Measurements from ENCODE around the gene TMEM54.

TMEM54 gene

DNA sequence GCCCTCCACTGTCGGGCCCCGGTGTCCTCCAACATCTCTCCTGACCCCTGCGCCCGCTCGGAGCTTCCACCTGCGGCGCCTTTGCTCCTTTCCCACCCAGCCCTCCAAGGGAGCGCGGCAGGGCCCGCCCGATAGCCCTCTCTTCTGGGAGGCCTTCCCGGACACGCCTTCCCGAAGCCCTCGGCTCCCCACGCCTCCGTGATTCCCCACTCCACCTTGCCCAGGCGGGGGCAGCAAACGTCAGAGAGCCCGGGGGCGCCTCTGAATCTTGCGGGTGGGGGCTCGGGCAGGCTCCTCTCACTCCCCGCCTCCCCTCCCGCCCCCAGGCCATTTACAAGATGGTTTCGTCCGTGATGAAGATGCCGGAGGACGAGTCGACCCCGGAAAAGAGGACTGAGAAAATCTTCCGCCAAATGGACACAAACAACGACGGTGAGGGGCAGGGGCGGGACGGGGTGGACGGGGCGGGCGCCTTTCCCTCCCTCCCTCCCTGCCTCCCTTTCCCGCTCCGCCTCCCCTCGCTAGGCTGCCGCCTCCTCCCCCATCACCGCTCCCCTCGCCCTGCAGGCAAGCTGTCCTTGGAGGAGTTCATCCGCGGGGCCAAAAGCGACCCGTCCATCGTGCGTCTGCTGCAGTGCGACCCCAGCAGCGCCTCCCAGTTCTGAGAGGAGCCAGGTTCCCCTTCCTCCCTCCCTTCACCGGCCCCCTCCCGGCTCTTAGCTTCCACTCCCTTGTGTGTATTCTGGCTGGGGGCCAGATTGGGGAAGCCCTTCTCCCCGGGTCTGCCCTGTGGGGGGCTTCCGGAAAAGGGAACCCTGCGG is 7.8 kb downstream of the TMEM54 start:
- peak; percentile 58 for DNase-seq

- peak; percentile 67 for DNase-seq
Measured at GRCh38 chr1:32892368-32893197, 8.6 kb downstream of the TMEM54 start.

DNA sequence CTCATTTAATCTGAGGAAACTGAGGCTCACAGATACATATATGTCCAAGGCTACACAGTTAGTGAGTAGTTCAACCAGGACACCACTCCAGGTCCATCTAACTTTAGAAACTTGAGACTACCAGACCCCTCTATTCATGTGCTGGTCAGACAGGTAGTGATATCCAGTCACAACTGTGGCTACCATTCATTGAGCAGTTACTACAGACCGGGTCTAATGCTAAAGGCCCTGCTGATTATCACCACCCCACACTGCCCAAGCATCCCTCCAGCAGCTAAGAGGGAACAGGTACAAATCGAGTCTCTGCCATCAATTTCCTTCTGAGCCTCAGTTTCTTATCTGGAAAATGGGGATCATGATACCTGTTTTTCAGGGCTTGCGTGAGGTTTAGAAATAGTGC is 9.6 kb downstream of the TMEM54 start:
- DNase-seq = no peak

- DNase-seq = no peak
Measured at GRCh38 chr1:32891241-32891570, 10.0 kb downstream of the TMEM54 start.

GRCh38 chr1:32890516-32891240 is 10.5 kb downstream of the TMEM54 start:
- no peak for DNase-seq

DNA sequence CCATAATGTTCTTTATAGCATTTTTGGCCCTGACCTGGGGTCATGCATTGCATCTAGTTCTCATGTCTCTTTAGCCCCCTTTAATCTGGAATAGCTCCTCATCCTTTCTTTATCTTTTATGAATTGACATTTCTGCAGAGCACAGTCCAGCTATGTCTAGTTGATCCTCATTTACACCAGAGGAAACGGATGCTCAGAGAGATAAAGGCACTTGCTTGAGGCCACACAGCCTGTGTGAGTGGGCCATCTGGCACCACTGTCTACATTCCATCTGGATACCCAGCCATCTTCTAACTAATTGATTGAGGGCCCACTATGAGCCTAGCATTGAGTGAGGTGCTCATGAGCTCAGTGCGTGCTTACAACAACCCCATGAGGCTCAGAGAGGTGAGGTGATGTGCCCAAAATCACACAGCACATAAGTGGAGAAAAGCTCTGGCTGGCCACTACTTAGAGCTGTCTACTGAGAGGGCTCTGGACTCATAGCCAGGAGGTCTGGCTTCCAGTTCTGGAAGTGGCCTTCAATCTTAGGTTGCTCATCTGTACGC is 11.4 kb downstream of the TMEM54 start:
- DNase-seq = no peak

GRCh38 chr1:32888677-32889420 is 12.3 kb downstream of the TMEM54 start:
- DNase-seq = no peak

DNA sequence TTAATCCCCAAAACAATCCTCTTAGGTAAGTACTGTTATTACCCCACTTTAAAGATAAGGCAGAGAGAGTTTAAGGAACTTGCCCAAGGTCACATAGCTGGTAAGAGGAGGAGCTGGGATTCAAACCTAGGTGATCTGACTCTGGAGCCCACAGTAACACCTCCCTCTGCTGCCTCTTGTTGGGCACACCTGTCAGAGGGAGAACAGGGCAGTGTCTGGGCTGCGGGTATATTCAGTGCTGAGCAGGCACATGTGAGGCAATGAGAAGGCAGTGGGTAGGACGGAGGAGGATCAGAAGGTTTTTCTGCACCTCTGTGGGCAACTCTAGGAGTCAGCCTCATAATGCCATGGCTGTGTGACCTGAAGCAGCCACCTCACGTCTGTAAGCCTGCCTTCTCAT is 13.1 kb downstream of the TMEM54 start:
- DNase-seq = no peak

- no peak for DNase-seq
Measured at GRCh38 chr1:32887623-32888022, 13.6 kb downstream of the TMEM54 start.

- no peak for DNase-seq
Measured at GRCh38 chr1:32886828-32887414, 14.3 kb downstream of the TMEM54 start.

GRCh38 chr1:32886004-32886827 is 15.0 kb downstream of the TMEM54 start, which contains the start of gene HPCA:
Gene HPCA, plus strand, starts transcription at chr1:32886491. Its CDS starts 2,408 bp downstream, at chr1:32888899.
- DNase-seq = peak; percentile 66

- DNase-seq = peak; percentile 69
Measured at GRCh38 chr1:32885676-32886003, 15.5 kb downstream of the TMEM54 start.

GRCh38 chr1:32884726-32885125 is 16.5 kb downstream of the TMEM54 start:
- peak; percentile 86 for DNase-seq

GRCh38 chr1:32884032-32884372 is 17.2 kb downstream of the TMEM54 start:
- DNase-seq = no peak

DNA sequence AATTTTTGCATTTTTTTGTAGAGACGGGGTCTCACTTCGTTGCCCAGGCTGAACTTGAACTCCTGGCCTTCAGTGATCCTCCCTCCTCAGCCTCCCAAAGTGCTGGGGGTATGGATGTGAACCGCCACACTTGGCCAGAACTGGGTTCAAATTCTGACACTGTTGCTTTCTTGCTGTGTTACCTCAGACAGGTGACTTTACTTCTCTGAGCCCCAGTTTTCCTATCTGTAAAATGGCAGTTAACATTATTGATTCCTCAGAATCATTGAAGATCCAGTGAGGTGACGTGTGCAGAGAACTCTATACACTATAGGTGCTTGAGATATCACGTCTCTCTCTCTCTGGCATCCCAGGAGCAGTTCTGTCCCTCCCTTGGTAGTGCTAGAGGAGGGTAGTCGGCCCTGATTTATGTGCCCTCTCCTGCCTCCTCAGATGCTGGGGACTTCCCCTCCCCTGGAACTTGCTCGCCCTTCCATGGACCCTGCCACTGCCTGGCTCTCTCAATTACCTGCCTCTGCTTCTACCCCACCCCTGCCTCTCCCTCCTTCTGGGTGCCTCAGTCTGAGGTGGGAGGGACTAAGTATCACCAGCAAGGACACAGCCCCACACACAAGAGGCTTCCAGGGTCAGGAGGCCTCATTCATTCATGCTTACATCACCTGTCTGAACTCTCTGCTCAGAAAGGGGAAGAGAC is 17.7 kb downstream of the TMEM54 start:
- peak; percentile 59 for DNase-seq

DNA sequence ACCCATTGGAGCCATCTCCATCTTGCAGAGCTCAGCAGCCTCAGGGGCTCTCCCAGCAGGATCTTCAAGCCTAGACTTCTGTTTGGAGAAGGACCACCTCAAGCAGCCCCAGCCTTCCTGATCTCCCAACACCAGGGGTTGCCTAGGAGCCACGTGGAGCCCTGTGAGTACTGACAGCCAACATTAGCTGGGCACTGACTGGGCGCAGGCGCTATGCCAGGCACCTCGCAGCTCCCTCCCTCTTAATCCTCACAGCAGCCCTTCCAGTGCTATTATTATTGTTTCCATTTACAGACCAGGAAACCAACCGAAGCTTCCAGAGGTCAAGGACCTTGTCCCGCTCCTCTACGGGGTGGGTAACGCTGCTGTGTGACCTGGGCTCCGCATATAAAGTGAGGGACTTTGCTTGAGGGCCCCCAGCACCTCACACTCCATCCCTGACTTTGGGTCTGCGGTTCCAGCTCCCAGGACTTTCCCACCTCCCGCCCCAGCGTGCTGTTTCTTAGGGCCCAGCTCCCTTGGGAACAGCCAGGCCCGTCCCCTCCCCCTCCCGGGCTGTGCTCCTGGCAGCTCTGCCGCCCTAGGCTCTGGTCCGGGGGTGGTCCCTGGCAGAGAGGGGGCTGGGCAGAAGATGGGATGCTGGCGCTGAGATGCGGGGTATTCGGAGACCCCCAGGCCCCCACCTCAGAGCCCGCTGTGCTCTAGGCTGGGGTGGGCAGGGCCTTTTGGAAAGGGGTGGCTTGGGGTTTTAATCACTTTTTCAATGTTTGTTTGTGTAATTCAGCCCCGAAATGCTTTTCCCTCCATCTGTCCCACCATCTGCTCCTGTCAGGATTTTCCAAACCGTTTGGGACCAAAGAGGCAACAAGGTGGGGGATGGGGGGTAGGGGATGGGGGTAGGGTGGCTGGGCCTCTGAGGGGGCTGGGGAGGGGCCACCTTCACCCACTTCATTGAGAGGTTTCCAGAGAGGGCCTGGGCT is 19.0 kb downstream of the TMEM54 start:
- peak; percentile 99 for DNase-seq

- no peak for DNase-seq
Measured at GRCh38 chr1:32881291-32881690, 19.9 kb downstream of the TMEM54 start.

GRCh38 chr1:32878637-32879041 is 22.6 kb downstream of the TMEM54 start:
- DNase-seq = no peak

DNA sequence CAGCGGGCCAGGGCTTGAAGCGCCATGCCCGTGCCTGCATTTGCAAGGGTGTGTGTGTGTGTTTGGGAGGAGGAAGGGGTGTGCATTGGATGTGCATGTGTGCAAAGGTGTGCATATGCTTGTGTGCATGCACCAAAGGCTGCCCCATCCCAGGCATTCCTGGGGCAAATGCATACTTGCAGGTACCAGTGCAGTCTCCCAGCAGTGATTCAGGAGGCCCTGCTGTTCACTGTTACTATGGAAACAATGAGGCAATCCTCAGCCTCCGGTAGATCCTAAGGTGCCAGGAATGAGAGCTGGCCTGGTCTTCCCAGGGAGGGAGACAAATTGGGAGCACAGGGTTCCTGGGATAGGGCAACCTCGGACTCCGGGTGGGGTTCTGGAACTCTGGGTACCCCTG is 23.0 kb downstream of the TMEM54 start:
- DNase-seq = peak; percentile 69

Measured in NCI-H2171 (cell line).